GM12872 (cell line): ENCODE results near the gene SQOR.

Experiments
- CTCF ChIP-seq: IDR thresholded peaks from 3 replicates; pipeline ENCODE4 v1.5.1; 2011; ENCODE audit warnings: low read depth, mild to moderate bottlenecking, low read length, moderate library complexity; ENCODE audit not compliant: insufficient read depth

The SQOR gene

DNA sequence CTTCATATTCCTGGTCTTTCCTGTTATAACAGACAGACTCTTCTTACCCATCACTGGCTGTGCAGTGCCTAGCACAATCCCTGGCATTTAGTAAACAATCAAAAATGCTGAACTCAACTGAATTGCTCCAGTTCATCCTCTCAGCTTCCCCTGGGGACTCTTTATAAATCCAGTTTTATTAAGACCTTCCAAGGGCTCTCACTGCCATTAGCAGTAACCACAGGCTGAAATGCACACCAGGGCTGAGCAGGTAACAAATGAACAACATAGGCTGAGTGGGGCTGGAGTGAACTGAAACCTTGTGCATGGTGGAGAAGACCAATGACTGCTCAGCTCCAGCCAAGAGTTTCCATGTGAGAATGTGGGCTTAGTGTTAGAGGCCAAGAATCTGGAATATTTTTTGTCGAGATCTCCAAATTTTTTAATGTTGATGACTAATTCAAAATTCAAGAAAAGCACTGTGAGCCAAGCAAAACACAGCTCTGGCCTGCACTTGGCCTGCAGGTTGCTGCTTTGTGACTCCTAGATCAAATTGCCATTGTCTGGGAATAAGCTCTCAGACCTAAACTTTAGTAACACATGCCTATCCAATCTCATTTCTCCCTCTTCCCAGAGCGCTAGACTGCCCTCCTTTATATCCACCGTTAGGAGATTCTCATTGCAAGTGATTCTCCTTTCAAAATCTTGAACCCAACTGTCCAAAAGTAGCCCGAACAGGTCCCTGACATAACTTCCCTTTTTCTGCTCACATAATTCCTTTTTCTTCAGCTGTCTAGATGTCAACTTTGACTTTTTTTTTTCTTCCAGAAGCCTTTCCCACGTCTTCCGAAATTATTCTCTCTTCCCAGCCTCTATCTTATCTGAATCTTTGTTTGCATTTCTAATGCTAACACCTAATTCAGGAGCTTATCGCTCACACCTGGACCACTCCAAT, 7.4 kb downstream of the SQOR start:
- TF ChIP-seq CTCF = no peak

DNA sequence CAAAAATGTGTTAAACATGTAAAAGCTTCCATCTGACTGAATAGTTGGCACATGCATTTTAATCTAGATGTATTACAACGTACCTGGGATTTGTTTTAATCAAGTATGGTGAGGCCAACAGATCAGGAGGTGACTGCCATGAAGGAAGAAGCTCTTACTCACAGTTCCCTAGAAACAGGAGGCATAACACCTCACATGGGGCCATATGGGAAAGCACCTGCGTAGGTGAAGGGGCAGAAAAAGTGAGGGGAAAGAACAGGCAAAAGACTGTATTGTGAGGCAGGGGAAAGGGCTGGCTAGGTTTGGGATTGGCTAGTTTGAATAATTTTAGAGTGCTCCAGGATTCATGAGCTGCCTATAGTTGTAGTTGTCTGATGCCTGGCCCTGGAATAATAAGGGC, 9.6 kb downstream of the SQOR start:
- TF ChIP-seq CTCF = no peak

GRCh38 chr15:45645026-45645980, 10.5 kb downstream of the SQOR start:
- no peak for TF ChIP-seq CTCF

GRCh38 chr15:45646220-45646619, 11.4 kb downstream of the SQOR start:
- TF ChIP-seq CTCF = no peak

DNA sequence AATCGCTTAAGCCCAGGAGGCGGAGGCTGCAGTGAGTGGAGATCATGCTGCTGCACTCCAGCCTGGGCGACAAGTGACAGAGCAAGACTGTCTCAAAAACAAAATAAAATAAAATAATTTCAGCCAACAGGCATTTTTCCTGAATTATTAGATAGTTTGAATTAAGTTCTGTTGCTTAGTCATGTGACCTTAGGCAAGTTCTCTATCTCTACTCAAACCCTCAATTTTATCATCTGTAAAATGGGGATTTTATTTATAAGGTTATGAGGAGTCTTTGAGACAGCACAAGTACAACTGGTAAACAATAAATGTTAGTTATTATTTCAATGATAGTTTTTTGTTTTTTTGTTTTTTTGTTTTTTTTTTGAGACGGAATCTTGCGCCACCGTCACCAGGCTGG, 13.0 kb downstream of the SQOR start:
- no peak for TF ChIP-seq CTCF

GRCh38 chr15:45648521-45649200, 13.8 kb downstream of the SQOR start:
- no peak for TF ChIP-seq CTCF
